Measurements from ENCODE around the gene BEST1.

DNA sequence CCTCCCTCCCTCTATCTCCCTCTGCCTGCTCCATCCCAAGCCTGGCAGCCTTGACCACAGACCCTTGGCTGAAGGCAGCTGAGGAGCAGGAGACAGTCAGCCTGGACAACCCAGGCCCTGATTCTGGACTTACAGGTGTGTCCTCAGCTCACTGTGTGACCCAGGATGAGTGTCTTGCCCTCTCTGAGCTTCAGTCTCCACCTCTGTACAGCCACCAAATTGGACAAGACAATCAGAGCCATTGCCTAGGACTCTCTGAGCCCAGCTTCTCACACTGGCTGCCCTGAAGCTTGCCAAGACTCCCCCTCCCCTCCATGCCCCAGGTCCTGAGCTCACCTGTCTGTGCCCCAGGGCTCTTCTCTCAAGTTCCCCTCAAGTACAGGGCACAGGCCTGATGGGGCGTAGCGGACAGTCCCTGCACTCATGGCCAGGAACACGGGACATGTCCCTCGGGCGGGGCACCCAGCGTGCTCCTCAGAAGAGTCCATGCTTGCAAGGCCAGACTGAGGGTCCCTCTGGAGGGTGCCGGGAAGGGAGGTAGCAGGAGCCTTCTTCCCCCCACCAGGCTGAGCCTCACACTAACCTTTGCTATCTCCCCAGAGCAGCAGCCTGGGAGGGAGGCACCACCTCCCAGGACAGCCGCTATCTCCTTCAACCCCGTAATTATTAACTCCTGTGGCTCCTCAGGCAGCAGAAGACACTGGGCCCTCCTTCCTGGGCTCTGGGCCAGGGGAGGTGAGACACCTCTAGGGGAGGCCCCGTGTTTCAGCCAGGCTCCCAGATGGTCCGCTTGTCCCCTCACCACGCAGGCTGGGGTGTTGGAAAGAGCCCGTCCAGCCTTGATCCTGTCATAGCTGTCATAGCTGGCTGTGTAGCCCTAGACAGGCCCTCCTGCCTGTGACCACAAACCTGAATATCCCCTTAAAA is 30.2 kb upstream of the BEST1 start:
- no peak for TF ChIP-seq EZH2 (IDR thresholded peaks at IDR 0.05; ENCODE audit: borderline replicate concordance, low read length)
- TF ChIP-seq CTCF (conservative IDR thresholded peaks at IDR 0.05 in 1 of 2, IDR thresholded peaks at IDR 0.05 in 1 of 2; ENCODE audit: extremely low read depth in 1 of 2, insufficient read depth in 1 of 2, low read depth in 1 of 2, low read length in 2 of 2) = no peak
